K562 (cell line): ENCODE data around the gene NACC1. TPM values are rescaled to one million over a fixed set of nuclear protein-coding genes. Genes with fewer than 3 reads are reported as not detected.

Experiments
- ATAC-seq: fragments of 200-7000 bp; cut with Tn5 transposase; 3 replicates; pipeline ENCODE4 v1.9.1; 2020; ENCODE audit warnings: moderate library complexity
- BruUV-seq: library from RNA; stranded (reverse); fragments of 400-500 nt; replicated peaks from 2 replicates; lab custom pipeline; 2021; lab: Mats Ljungman, UMichigan
- CTCF ChIA-PET: fragments of 300-600 bp; formaldehyde crosslinking; extraction: SDS; loops from one replicate; lab custom pipeline; 2021; ENCODE audit warnings: low intra/inter-chr PET ratio; lab: Yijun Ruan, JAX
- POLR2A ChIA-PET: fragments of 300-600, 350-650 bp; sonication (Branson Sonifier 250); formaldehyde crosslinking; extraction: SDS; loops from one replicate; lab custom pipeline; 2021; ENCODE audit warnings: antibody characterized with exemption, inconsistent platforms; lab: Yijun Ruan, JAX
- DNase-seq, 4 experiments: peaks; one replicate each; pipeline versions ENCODE4 v3.0.0 to v3.0.0-alpha.2; 2011 to 2018; ENCODE audit warnings: low spot score in 3 of 4, mixed read lengths in 3 of 4; ENCODE audit errors: extremely low read depth in 1 of 4
- FAIRE-seq: peaks from 2 replicates; lab custom pipeline; 2011; peaks lifted over from hg19 to GRCh38; lab: Jason Lieb, UNC
- H2AFZ ChIP-seq: 2 replicates; pipeline ENCODE4 v1.6.0; 2011; ENCODE audit warnings: low read depth, low read length, control low read depth, inconsistent platforms
- H3K27ac ChIP-seq: fragments of 200-600 bp; 3 replicates; pipeline ENCODE4 v1.8.0; 2011; ENCODE audit warnings: low read depth, mild to moderate bottlenecking, control low read depth, inconsistent platforms, low read length, moderate library complexity, mixed read lengths; ENCODE audit errors: extremely low read depth
- H3K27me3 ChIP-seq, 2 experiments: fragments of 300-600 bp in 1 of 2; 2 replicates in 1 of 2; 3 replicates in 1 of 2; pipeline versions ENCODE4 v1.6.0 to v1.8.0; 2011; ENCODE audit warnings: inconsistent platforms in 2 of 2, low read length in 2 of 2, mild to moderate bottlenecking in 1 of 2, mixed read lengths in 1 of 2, moderate library complexity in 1 of 2; ENCODE audit not compliant: control insufficient read depth in 2 of 2, insufficient read depth in 2 of 2
- H3K36me3 ChIP-seq: fragments of 300-600 bp; 3 replicates; pipeline ENCODE4 v1.8.0; 2011; ENCODE audit warnings: mild to moderate bottlenecking, low read length, inconsistent platforms; ENCODE audit not compliant: control insufficient read depth, insufficient read depth
- H3K4me1 ChIP-seq, 2 experiments: fragments of 200-600 bp in 1 of 2; replicated peaks in 1 of 2; 2 replicates in 1 of 2; 3 replicates in 1 of 2; pipeline versions ENCODE4 v1.5.1 to v1.8.0; 2011; ENCODE audit warnings: inconsistent platforms in 2 of 2, low read length in 2 of 2, mild to moderate bottlenecking in 1 of 2, mixed read lengths in 1 of 2, moderate library complexity in 1 of 2; ENCODE audit not compliant: control insufficient read depth in 2 of 2, insufficient read depth in 2 of 2
- H3K4me2 ChIP-seq: 2 replicates; pipeline ENCODE4 v1.6.1; 2011; ENCODE audit warnings: low read length, control low read depth, inconsistent platforms, mixed read lengths; ENCODE audit not compliant: insufficient read depth
- H3K4me3 ChIP-seq: fragments of 200-600 bp; sonication (generic), shearing (Covaris generic); 2 replicates; pipeline ENCODE4 v1.5.1; 2016; ENCODE audit warnings: control low read depth, inconsistent platforms
- H3K79me2 ChIP-seq: fragments of 200-600 bp; 3 replicates; pipeline ENCODE4 v1.8.0; 2011; ENCODE audit warnings: low read length, inconsistent platforms; ENCODE audit not compliant: control insufficient read depth, insufficient read depth
- H3K9ac ChIP-seq, 2 experiments: 2 replicates each; pipeline versions ENCODE4 v1.6.0 to v1.6.1; 2011; ENCODE audit warnings: low read depth in 2 of 2, low read length in 2 of 2, control low read depth in 1 of 2, inconsistent platforms in 1 of 2, mild to moderate bottlenecking in 1 of 2, mixed read lengths in 1 of 2; ENCODE audit not compliant: insufficient read depth in 1 of 2
- H3K9me1 ChIP-seq: one replicate; pipeline ENCODE4 v1.6.0; 2011; ENCODE audit warnings: inconsistent platforms, mild to moderate bottlenecking, low read length, moderate library complexity; ENCODE audit not compliant: control insufficient read depth, insufficient read depth
- H3K9me3 ChIP-seq: replicated peaks from 2 replicates; pipeline ENCODE4 v1.5.1; 2011; ENCODE audit warnings: low read depth, low read length, inconsistent platforms; ENCODE audit not compliant: control insufficient read depth, insufficient read depth
- H4K20me1 ChIP-seq: replicated peaks from 2 replicates; pipeline ENCODE4 v1.6.1; 2011; ENCODE audit warnings: low read length, inconsistent platforms, mixed read lengths; ENCODE audit not compliant: control insufficient read depth, insufficient read depth
- MTA2 ChIP-seq: fragments of 450-650 bp; IDR thresholded peaks from 2 replicates; pipeline ENCODE4 v1.6.1; 2016; ENCODE audit warnings: low read depth
- TFAP4 ChIP-seq: sonication (generic); formaldehyde crosslinking; IDR thresholded peaks from 2 replicates; pipeline ENCODE4 v1.8.0; 2022; ENCODE audit warnings: missing genetic modification reagents, mild to moderate bottlenecking, moderate library complexity, borderline replicate concordance
- WGBS: fragments of 100-300 bp; shearing (Covaris generic); methylation state at CpG from one replicate; pipeline ENCODE4 v1.1.6; 2016; ENCODE audit warnings: low coverage, mixed read lengths; ENCODE audit not compliant: insufficient coverage; ENCODE audit errors: missing lambda C conversion rate; 5-methylcytosine and 5-hydroxymethylcytosine counted together
- in situ Hi-C: fragments of 300-500 bp; cut with MboI; formaldehyde crosslinking; loops from 4 replicates; pipeline ENCODE4 v1.15.0; 2018; ENCODE audit warnings: inconsistent platforms, mixed read lengths
- intact Hi-C: fragments of 100-400 bp; cut with micrococcal nuclease; formaldehyde crosslinking; loops from 2 replicates; pipeline ENCODE4 v1.14.2; 2022
- polyA plus RNA-seq, 8 experiments: library from polyadenylated mRNA; depleted of rRNA in 4 of 8; stranded (reverse) in 5 of 8; unstranded in 3 of 8; fragments of >200 nt; fragmentation: Nextera tagmentation in 2 of 8; fragmentation: Illumina TruSeq in 1 of 8; extraction: Ambion mirVana in 2 of 8; extraction: Trizol in 1 of 8; gene quantifications; 2 replicates each; pipeline versions ENCODE4 v1.2.1 to v1.2.3, GENCODE V29; 2011 to 2014; ENCODE audit warnings: inconsistent platforms in 1 of 8, missing spikeins in 1 of 8
- total RNA-seq, 7 experiments: library from RNA; depleted of rRNA in 6 of 7; stranded (reverse); fragments of >200 nt in 6 of 7; fragmentation: Illumina TruSeq in 2 of 7; extraction: Trizol in 2 of 7; gene quantifications; 2 replicates each; pipeline versions ENCODE4 v1.2.1 to v1.2.3, GENCODE V29; 2011 to 2021; ENCODE audit warnings: low replicate concordance in 1 of 7

The NACC1 gene
- total and polyA plus RNA-seq, 9 of the 15 experiments (the other 6 are each of a cell fraction or from before 2014, with no cell fraction given), result 0.04 to 96.6 (median 25.8) TPM

- TF ChIP-seq TFAP4 (CRISPR knock-in tag) (peak; percentile 49; the same call in 1 of the 2 replicates), MTA2 (no peak)
- Histone ChIP-seq H3K36me3 (peaks cover 17% of the 10 kb centered on the region), H3K27me3 (no peaks in the 10 kb centered on the region), H2AFZ (no peak overlapping the region), H3K27ac (no peak overlapping the region), H3K4me3 (no peak overlapping the region), H4K20me1 (no peaks in the 10 kb centered on the region), H3K79me2 (peaks cover 21% of the 10 kb centered on the region), H3K9me3 (no peaks in the 10 kb centered on the region), H3K9ac (peak overlapping the region in 1 of 2 experiments; percentile 77; a peak in 2 of 4 replicates), H3K4me1 (peaks cover 36 to 92% of the 10 kb centered on the region in 2 experiments), H3K4me2 (no peak overlapping the region), H3K9me1 (no peaks in the 10 kb centered on the region)
- BruUV-seq, result no TSS peak
- in situ Hi-C loops, result loop anchor here (5.0 kb wide), 1 partner anchor 118 kb away; no protein-coding TSS in a partner anchor
- FAIRE-seq, result no peak
- intact Hi-C loops, result loop anchor here (1.0 to 5.0 kb wide), 2 partner anchors 63 to 118 kb away; no protein-coding TSS in a partner anchor
- ChIA-PET POLR2A (interaction anchor here (0.6 to 2.8 kb wide), 10 partner anchors 12 to 214 kb away, joined by 3 to 17 read pairs (median 5); partner anchors contain the start of gene RAD23A), CTCF (interaction anchor here (0.7 to 4.7 kb wide), 6 partner anchors 58 to 714 kb away, joined by 3 to 59 read pairs (median 8); no protein-coding TSS in a partner anchor)
- ATAC-seq, result no peak
- peak; percentile 49 to 65 (median 54) for DNase-seq
- WGBS, result 62% methylated on average over 14 of the region's 16 CpGs
Measured at GRCh38 chr19:13094771-13095392, 23.2 kb upstream of the NACC1 start.
